A673 (cell line): ENCODE measurements around the gene TEX19. TPM values are rescaled to one million over a fixed set of nuclear protein-coding genes. Genes with fewer than 3 reads are reported as not detected.

Source experiments
- BruUV-seq: library from RNA; stranded (reverse); fragments of 400-500 nt; replicated peaks from 2 replicates; lab custom pipeline; 2021; lab: Mats Ljungman, UMichigan
- CTCF ChIA-PET: fragments of 300-600 bp; sonication (Branson Sonifier 250); formaldehyde crosslinking; loops from one replicate; lab custom pipeline; 2022; ENCODE audit warnings: antibody characterized with exemption; lab: Charles Lee
- POLR2A ChIA-PET: fragments of 300-600 bp; sonication (Branson Sonifier 250); formaldehyde crosslinking; loops from one replicate; lab custom pipeline; 2022; ENCODE audit warnings: antibody characterized with exemption; ENCODE audit not compliant: low non-redundant PET; lab: Charles Lee
- DNase-seq: peaks from one replicate; pipeline ENCODE4 v3.0.0-alpha.2; 2015; ENCODE audit warnings: low spot score
- H3K27ac ChIP-seq: fragments of 200-600 bp; sonication (generic); 2 replicates; pipeline ENCODE4 v1.5.1; 2016; ENCODE audit warnings: mixed run types, low read depth, mild to moderate bottlenecking, mixed read lengths, antibody characterized with exemption, low read length; ENCODE audit not compliant: poor library complexity, severe bottlenecking
- H3K27me3 ChIP-seq: fragments of 200-600 bp; sonication (generic); replicated peaks from 2 replicates; pipeline ENCODE4 v1.6.1; 2017; ENCODE audit warnings: mixed run types, low read depth, mild to moderate bottlenecking, mixed read lengths, antibody characterized with exemption, low read length; ENCODE audit not compliant: insufficient read depth, poor library complexity
- H3K36me3 ChIP-seq: fragments of 200-600 bp; sonication (generic); 2 replicates; pipeline ENCODE4 v1.6.1; 2016; ENCODE audit warnings: mixed run types, mild to moderate bottlenecking, mixed read lengths, antibody characterized with exemption, low read length; ENCODE audit not compliant: insufficient read depth, poor library complexity, severe bottlenecking
- H3K4me1 ChIP-seq: fragments of 200-600 bp; sonication (generic); 2 replicates; pipeline ENCODE4 v1.6.1; 2017; ENCODE audit warnings: mixed run types, mild to moderate bottlenecking, mixed read lengths, antibody characterized with exemption, low read length; ENCODE audit not compliant: insufficient read depth, poor library complexity, severe bottlenecking
- H3K4me3 ChIP-seq: fragments of 200-600 bp; sonication (generic); 2 replicates; pipeline ENCODE4 v1.5.1; 2016; ENCODE audit warnings: low read depth, mixed run types, mild to moderate bottlenecking, mixed read lengths, low read length; ENCODE audit not compliant: poor library complexity, severe bottlenecking
- H3K9me3 ChIP-seq: fragments of 200-600 bp; sonication (generic); 2 replicates; pipeline ENCODE4 v1.6.1; 2016; ENCODE audit warnings: mixed run types, low read depth, mild to moderate bottlenecking, mixed read lengths, antibody characterized with exemption, low read length; ENCODE audit not compliant: poor library complexity, severe bottlenecking
- EZH2 ChIP-seq: fragments of 200-600 bp; sonication (generic); IDR thresholded peaks from 2 replicates; pipeline ENCODE4 v1.6.1; 2017; ENCODE audit warnings: borderline replicate concordance, low read depth, mild to moderate bottlenecking, mixed read lengths, antibody characterized with exemption, low read length; ENCODE audit not compliant: poor library complexity, severe bottlenecking
- intact Hi-C: fragments of 100-400 bp; cut with micrococcal nuclease; formaldehyde crosslinking; loops from one replicate; pipeline ENCODE4 v1.10.0; 2022; ENCODE audit not compliant: unreplicated experiment
- total RNA-seq: library from RNA; stranded (reverse); gene quantifications from 2 replicates; pipeline ENCODE4 v1.2.3, GENCODE V29; 2021
- TF ChIP-seq, protein P1 (sequence below): fragments of 300-800, 200-600 bp; sonication (generic); conservative IDR thresholded peaks from 2 replicates; pipeline ENCODE4 v1.5.1; 2017; ENCODE audit warnings: low read depth, mild to moderate bottlenecking, antibody characterized with exemption, low read length, moderate library complexity, mixed read lengths

TEX19 gene
- total RNA-seq, 1 experiment from 2014 or later = 0.39 TPM

GRCh38 chr17:82314727-82315605, 44.1 kb upstream of the TEX19 start:
- TF ChIP-seq, protein P1, sequence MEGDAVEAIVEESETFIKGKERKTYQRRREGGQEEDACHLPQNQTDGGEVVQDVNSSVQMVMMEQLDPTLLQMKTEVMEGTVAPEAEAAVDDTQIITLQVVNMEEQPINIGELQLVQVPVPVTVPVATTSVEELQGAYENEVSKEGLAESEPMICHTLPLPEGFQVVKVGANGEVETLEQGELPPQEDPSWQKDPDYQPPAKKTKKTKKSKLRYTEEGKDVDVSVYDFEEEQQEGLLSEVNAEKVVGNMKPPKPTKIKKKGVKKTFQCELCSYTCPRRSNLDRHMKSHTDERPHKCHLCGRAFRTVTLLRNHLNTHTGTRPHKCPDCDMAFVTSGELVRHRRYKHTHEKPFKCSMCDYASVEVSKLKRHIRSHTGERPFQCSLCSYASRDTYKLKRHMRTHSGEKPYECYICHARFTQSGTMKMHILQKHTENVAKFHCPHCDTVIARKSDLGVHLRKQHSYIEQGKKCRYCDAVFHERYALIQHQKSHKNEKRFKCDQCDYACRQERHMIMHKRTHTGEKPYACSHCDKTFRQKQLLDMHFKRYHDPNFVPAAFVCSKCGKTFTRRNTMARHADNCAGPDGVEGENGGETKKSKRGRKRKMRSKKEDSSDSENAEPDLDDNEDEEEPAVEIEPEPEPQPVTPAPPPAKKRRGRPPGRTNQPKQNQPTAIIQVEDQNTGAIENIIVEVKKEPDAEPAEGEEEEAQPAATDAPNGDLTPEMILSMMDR = no peak
- no peak for TF ChIP-seq EZH2
- Histone ChIP-seq H3K9me3 (no peaks in the 10 kb centered on the region), H3K27me3 (no peaks in the 10 kb centered on the region), H3K4me1 (no peaks in the 10 kb centered on the region), H3K27ac (no peak overlapping the region), H3K36me3 (no peaks in the 10 kb centered on the region), H3K4me3 (no peak overlapping the region)
- ChIA-PET CTCF (no interaction called here), POLR2A (no interaction called here)
- BruUV-seq = no TSS peak
- intact Hi-C loops = no loop called here
- no peak for DNase-seq

- ChIA-PET POLR2A (no interaction called here), CTCF (no interaction called here)
- no peaks in the 10 kb centered on the region for H3K4me1 ChIP-seq
- TF ChIP-seq EZH2 = no peak
- TF ChIP-seq, protein P1 = no peak
- H3K4me3 ChIP-seq = no peak overlapping the region
- DNase-seq = no peak
- no peaks in the 10 kb centered on the region for H3K27me3 ChIP-seq
- no TSS peak for BruUV-seq
- intact Hi-C loops = no loop called here
- H3K9me3 ChIP-seq = no peaks in the 10 kb centered on the region
- no peaks in the 10 kb centered on the region for H3K36me3 ChIP-seq
- no peak overlapping the region for H3K27ac ChIP-seq
Observed at GRCh38 chr17:82315703-82316358, 43.2 kb upstream of the TEX19 start.

DNA sequence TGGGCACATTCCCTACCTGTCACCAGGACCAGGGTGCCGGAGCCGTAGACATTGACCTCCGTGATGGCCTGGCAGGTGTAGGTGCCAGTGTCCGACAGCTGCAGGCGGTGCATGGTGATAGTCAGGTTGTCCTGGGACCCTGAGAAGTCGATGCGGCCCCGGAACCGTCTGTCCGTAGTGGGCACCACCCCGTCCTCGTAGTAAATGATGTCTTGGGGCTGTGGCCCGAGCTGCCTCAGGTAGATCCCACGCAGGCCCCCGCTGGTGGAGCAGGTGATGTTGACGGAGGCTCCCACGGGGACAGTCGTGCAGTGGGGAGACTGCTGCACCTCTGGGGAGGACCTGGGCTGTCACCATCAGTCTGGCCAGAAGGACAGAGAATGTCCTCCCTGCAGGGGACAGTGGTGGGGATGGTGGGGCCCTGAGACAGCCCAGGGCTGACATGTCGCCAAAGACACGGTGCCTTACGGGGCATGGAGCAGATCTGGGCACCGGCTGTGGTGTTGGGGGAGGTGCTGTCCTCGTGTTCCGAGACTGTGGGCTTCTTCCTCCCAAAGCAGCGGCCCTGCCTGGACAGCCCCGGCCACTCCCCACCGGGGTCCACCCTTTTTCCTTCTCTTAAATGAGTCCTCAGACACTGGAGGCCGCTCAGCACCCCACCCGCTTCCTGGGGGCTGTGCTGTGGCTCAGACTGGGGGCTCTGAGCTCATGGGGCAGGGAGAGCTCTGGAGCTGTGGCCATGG, 42.2 kb upstream of the TEX19 start:
- no peaks in the 10 kb centered on the region for H3K27me3 ChIP-seq
- POLR2A ChIA-PET = no interaction called here
- CTCF ChIA-PET = no interaction called here
- no peaks in the 10 kb centered on the region for H3K9me3 ChIP-seq
- DNase-seq = no peak
- intact Hi-C loops = no loop called here
- no peaks in the 10 kb centered on the region for H3K4me1 ChIP-seq
- H3K4me3 ChIP-seq = no peak overlapping the region
- no TSS peak for BruUV-seq
- TF ChIP-seq, protein P1 = no peak
- no peak for TF ChIP-seq EZH2
- no peaks in the 10 kb centered on the region for H3K36me3 ChIP-seq
- no peak overlapping the region for H3K27ac ChIP-seq
